Dermis blood vessel endothelial cell (primary cell): ENCODE data around the gene ZNF19. TPM values are rescaled to one million over a fixed set of nuclear protein-coding genes. Genes with fewer than 3 reads are reported as not detected.

ENCODE experiments used
- DNase-seq: peaks from one replicate; pipeline ENCODE4 v3.0.0; 2010
- total RNA-seq: library from RNA; depleted of rRNA; stranded (reverse); fragments of >200 nt; gene quantifications from 2 replicates; pipeline ENCODE4 v1.2.3, GENCODE V29; 2014

ZNF19 gene
- total RNA-seq, 1 donor from 2014 or later, result 1.2 TPM

- peak; percentile 26 for DNase-seq
These were observed 47.6 kb downstream of the ZNF19 start for GRCh38 chr16:71441348-71442050.

GRCh38 chr16:71440669-71441347 is 48.3 kb downstream of the ZNF19 start:
- DNase-seq, result peak; percentile 4

- DNase-seq, result no peak
These were observed 49.6 kb downstream of the ZNF19 start for GRCh38 chr16:71439523-71439922.

GRCh38 chr16:71436473-71436872 is 52.7 kb downstream of the ZNF19 start:
- no peak for DNase-seq

GRCh38 chr16:71432906-71433305 is 56.2 kb downstream of the ZNF19 start:
- DNase-seq, result no peak

GRCh38 chr16:71431991-71432390 is 57.1 kb downstream of the ZNF19 start:
- DNase-seq, result no peak

GRCh38 chr16:71431176-71431575 is 57.9 kb downstream of the ZNF19 start:
- no peak for DNase-seq

GRCh38 chr16:71430744-71431143 is 58.4 kb downstream of the ZNF19 start:
- no peak for DNase-seq

GRCh38 chr16:71429581-71429980 is 59.5 kb downstream of the ZNF19 start:
- DNase-seq, result no peak

- no peak for DNase-seq
These were observed 60.2 kb downstream of the ZNF19 start for GRCh38 chr16:71428883-71429282.

- DNase-seq, result no peak
These were observed 60.7 kb downstream of the ZNF19 start for GRCh38 chr16:71428385-71428784.

GRCh38 chr16:71426880-71427615 is 62.1 kb downstream of the ZNF19 start:
- DNase-seq, result no peak

GRCh38 chr16:71426069-71426879 is 62.9 kb downstream of the ZNF19 start:
- DNase-seq, result peak; percentile 53

GRCh38 chr16:71425746-71426068 is 63.4 kb downstream of the ZNF19 start:
- DNase-seq, result no peak

GRCh38 chr16:71424626-71425025 is 64.5 kb downstream of the ZNF19 start:
- no peak for DNase-seq

- DNase-seq, result no peak
These were observed 65.3 kb downstream of the ZNF19 start for GRCh38 chr16:71423865-71424264.

Other genes starting within 250 kb of the ZNF19 start
- 40.5 and 42.7 TPM in 2 replicates for gene CMTR2, start 199.9 kb downstream of the ZNF19 start, total RNA-seq
- not detected in 2 replicates for gene CALB2, start 130.6 kb downstream of the ZNF19 start, total RNA-seq
- gene TLE7, start 47.3 kb downstream of the ZNF19 start, total RNA-seq, result not detected in 2 replicates
- gene ZNF23, start 27.1 kb downstream of the ZNF19 start, total RNA-seq, result 5.1 and 5.6 TPM in 2 replicates
- not detected in 2 replicates for gene CHST4, start 37.1 kb upstream of the ZNF19 start, total RNA-seq
- gene TAT, start 87.8 kb upstream of the ZNF19 start, total RNA-seq, result not detected in 2 replicates
- gene MARVELD3, start 136.9 kb upstream of the ZNF19 start, total RNA-seq, result not detected in 2 replicates
- 9.0 and 10.5 TPM in 2 replicates for gene PHLPP2, start 235.4 kb upstream of the ZNF19 start, total RNA-seq